ENCODE data around the gene VPS39. TPM values are rescaled to one million over a fixed set of nuclear protein-coding genes. Genes with fewer than 3 reads are reported as not detected.
A peak's percentile ranks its signal among the peaks of the same experiment; 100 is the strongest.

The VPS39 gene
- total RNA-seq, 1 donor from 2014 or later, result 79.9 TPM

GRCh38 chr15:42121682-42122081 is 86.4 kb downstream of the VPS39 start:
- Histone ChIP-seq H3K4me3 (no peak overlapping the region), H3K36me3 (no peaks in the 10 kb centered on the region), H3K27me3 (ENCODE audit: low read depth) (no peaks in the 10 kb centered on the region), H3K9me3 (no peaks in the 10 kb centered on the region), H3K27ac (no peak overlapping the region), H3K4me1 (peaks cover 13% of the 10 kb centered on the region)
- intact Hi-C loops (cut with DNase I), result no loop called here
- ATAC-seq, result peak; percentile 73 to 94
- no peak for TF ChIP-seq CTCF (IDR thresholded peaks at IDR 0.05)
- peak; percentile 80 for DNase-seq

- Histone ChIP-seq H3K4me1 (peaks cover 13% of the 10 kb centered on the region), H3K36me3 (no peaks in the 10 kb centered on the region), H3K4me3 (no peak overlapping the region), H3K27ac (no peak overlapping the region), H3K27me3 (ENCODE audit: low read depth) (no peaks in the 10 kb centered on the region), H3K9me3 (no peaks in the 10 kb centered on the region)
- ATAC-seq (no peak), DNase-seq (no peak)
- TF ChIP-seq CTCF (IDR thresholded peaks at IDR 0.05), result no peak
- intact Hi-C loops (cut with DNase I), result no loop called here
Observed at GRCh38 chr15:42121021-42121420, 87.1 kb downstream of the VPS39 start.

GRCh38 chr15:42120285-42120684 is 87.8 kb downstream of the VPS39 start:
- Histone ChIP-seq H3K9me3 (no peaks in the 10 kb centered on the region), H3K27me3 (ENCODE audit: low read depth) (no peaks in the 10 kb centered on the region), H3K27ac (no peak overlapping the region), H3K36me3 (no peaks in the 10 kb centered on the region), H3K4me3 (no peak overlapping the region), H3K4me1 (peaks cover 13% of the 10 kb centered on the region)
- ATAC-seq, result no peak
- no peak for DNase-seq
- intact Hi-C loops (cut with DNase I), result no loop called here
- TF ChIP-seq CTCF (IDR thresholded peaks at IDR 0.05), result no peak

- no peak overlapping the region for H3K4me3 ChIP-seq
- ATAC-seq (no peak), DNase-seq (no peak)
- no peaks in the 10 kb centered on the region for H3K27me3 ChIP-seq (ENCODE audit: low read depth)
- no peaks in the 10 kb centered on the region for H3K9me3 ChIP-seq
- no peak overlapping the region for H3K27ac ChIP-seq
- H3K36me3 ChIP-seq, result no peaks in the 10 kb centered on the region
- intact Hi-C loops (cut with DNase I), result no loop called here
- H3K4me1 ChIP-seq, result peaks cover 13% of the 10 kb centered on the region
- TF ChIP-seq CTCF (IDR thresholded peaks at IDR 0.05), result no peak
Observed at GRCh38 chr15:42119446-42119760, 88.7 kb downstream of the VPS39 start.

- H3K27ac ChIP-seq, result no peak overlapping the region
- intact Hi-C loops (cut with DNase I), result no loop called here
- DNase-seq, result no peak
- H3K4me3 ChIP-seq, result no peak overlapping the region
- H3K27me3 ChIP-seq (ENCODE audit: low read depth), result no peaks in the 10 kb centered on the region
- H3K36me3 ChIP-seq, result no peaks in the 10 kb centered on the region
- no peak for TF ChIP-seq CTCF (IDR thresholded peaks at IDR 0.05)
- ATAC-seq, result peak in 1 of 2 donors; percentile 29
- H3K4me1 ChIP-seq, result peaks cover 13% of the 10 kb centered on the region
- no peaks in the 10 kb centered on the region for H3K9me3 ChIP-seq
Observed at GRCh38 chr15:42118650-42119445, 89.3 kb downstream of the VPS39 start.
